Suprapubic skin (tissue), 4 donors: ENCODE results near the gene BORCS5.
A peak's percentile ranks its signal among the peaks of the same experiment; 100 is the strongest.

Experiments
- CTCF ChIP-seq, 2 donors: fragments of 200-600 bp in 1 of 2; fragments of 450-650 bp in 1 of 2; sonication (generic) in 1 of 2; IDR thresholded peaks; one replicate each; pipeline ENCODE4 v1.5.1; 2016 to 2019; ENCODE audit warnings: antibody characterized with exemption in 2 of 2, mild to moderate bottlenecking in 1 of 2, moderate library complexity in 1 of 2
- EP300 ChIP-seq: sonication (generic); formaldehyde crosslinking; IDR thresholded peaks from one replicate; pipeline ENCODE4 v1.6.1; 2017; ENCODE audit warnings: antibody characterized with exemption
- POLR2A ChIP-seq, 2 donors: fragments of 450-650 bp; IDR thresholded peaks; one replicate each; pipeline ENCODE4 v1.6.1; 2017; ENCODE audit warnings: antibody characterized with exemption in 2 of 2, mild to moderate bottlenecking in 2 of 2, moderate library complexity in 2 of 2
- POLR2AphosphoS5 ChIP-seq, 3 donors: sonication (generic); formaldehyde crosslinking; IDR thresholded peaks; one replicate each; pipeline ENCODE4 v1.6.1; 2017; ENCODE audit warnings: antibody characterized with exemption in 3 of 3

DNA sequence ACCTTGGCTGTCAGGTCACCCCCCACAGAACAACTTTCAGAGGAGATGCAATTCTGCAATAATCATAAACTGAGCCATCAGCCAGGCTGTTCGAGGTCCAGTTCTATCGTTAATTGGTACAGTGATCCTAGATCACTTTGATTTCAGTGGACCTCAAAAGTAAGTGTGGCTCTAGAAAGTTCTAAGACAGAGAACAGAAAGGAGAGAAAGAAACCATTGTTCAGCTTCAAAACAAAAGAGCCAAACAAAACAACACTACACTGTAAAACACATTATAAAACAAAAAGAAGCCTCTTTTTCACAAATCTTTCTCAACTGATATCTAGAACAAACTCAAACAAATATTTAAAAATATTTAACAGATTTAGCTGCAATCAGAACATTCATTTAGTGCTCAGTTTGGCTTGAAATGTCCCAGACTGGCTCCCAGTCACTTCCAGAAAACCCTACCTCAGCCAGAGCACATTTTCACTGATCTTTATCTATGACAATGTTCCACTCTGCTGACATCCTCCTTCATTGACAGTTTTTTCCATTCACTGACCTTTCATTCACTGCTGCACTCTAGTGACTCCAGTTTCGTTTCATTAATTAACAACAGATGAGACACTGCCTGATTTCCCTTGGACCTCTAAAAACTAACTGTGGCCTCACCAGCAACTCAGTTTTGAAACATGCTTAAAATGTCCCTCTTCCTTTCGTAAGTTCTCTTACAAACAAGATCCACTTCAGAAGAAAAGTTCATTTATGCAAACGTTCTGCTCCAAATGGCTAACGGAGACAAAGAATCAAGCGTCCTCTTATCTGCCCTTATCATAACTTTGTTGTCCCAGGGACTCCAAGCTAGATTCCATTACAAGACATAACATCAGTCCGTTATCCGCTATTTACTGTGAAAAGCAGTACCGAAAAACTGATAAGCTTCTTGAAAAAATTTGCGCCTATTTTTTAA is 148.9 kb downstream of the BORCS5 start:
- TF ChIP-seq CTCF (IDR thresholded peaks at IDR 0.05) = no peak
- TF ChIP-seq POLR2A (IDR thresholded peaks at IDR 0.05) = no peak
- peak in 1 of 3 donors; percentile 83 for TF ChIP-seq POLR2AphosphoS5 (IDR thresholded peaks at IDR 0.05)
- no peak for TF ChIP-seq EP300
